Testis (tissue), 2 donors: Measurements from ENCODE around the gene PITPNM1.

Experiments used
- POLR2A ChIP-seq: fragments of 450-650 bp; IDR thresholded peaks from one replicate; pipeline ENCODE4 v1.6.1; 2017; ENCODE audit warnings: antibody characterized with exemption, mild to moderate bottlenecking, moderate library complexity
- TF ChIP-seq, protein P1 (sequence below), 3 experiments: fragments of 450-650 bp in 2 of 3; fragments of 200-600 bp in 1 of 3; sonication (generic) in 1 of 3; IDR thresholded peaks; one replicate each; pipeline ENCODE4 v1.5.1; 2016 to 2019; ENCODE audit warnings: antibody characterized with exemption in 3 of 3, mild to moderate bottlenecking in 2 of 3, moderate library complexity in 1 of 3

DNA sequence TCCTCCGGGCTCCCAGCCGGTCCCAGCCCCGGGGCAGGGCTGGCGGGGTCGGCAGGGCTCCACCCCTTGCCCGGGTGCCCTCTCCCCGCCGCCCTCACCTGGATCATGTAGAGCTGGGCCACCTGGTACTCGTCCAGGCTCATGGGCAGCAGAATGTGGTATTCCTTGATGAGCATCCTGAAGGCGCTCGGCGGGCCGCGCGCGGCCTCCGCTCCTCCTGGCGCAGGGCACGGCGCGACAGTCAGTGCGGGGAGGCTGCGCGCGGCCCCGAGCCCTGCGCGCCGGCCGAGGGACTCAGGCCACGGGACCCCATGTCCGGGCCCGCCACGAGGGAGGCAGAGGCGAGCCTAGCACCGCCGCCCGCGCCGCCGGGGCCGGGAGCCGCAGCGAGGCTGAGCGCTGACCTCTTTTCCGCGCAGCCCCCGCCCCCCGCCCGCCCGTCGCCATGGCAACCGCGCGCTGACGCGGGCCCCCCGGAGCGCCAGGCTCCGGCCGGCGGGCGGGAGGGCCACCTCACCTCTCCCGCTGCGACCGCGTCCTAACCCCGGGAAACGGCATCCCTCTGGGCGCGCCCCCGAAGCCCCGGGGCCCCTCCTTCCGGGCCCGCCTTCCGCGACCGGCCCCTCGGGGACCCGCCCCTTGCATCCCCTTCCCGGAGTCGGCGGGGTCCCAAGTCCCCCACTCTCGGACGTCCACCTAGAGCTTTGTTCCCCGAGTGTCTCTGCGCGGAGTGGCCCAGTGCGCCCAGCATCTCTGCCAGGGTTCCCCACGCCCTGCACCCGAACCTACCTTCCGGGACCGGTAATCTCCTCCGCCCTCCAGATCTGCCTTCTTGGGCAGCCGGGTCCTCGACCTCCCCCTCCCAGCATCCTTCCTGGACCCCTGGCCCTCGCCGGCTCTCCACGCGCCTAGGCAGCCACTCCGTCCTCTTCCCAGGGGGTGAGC, 886 bp downstream of the PITPNM1 start:
- TF ChIP-seq, protein P1, sequence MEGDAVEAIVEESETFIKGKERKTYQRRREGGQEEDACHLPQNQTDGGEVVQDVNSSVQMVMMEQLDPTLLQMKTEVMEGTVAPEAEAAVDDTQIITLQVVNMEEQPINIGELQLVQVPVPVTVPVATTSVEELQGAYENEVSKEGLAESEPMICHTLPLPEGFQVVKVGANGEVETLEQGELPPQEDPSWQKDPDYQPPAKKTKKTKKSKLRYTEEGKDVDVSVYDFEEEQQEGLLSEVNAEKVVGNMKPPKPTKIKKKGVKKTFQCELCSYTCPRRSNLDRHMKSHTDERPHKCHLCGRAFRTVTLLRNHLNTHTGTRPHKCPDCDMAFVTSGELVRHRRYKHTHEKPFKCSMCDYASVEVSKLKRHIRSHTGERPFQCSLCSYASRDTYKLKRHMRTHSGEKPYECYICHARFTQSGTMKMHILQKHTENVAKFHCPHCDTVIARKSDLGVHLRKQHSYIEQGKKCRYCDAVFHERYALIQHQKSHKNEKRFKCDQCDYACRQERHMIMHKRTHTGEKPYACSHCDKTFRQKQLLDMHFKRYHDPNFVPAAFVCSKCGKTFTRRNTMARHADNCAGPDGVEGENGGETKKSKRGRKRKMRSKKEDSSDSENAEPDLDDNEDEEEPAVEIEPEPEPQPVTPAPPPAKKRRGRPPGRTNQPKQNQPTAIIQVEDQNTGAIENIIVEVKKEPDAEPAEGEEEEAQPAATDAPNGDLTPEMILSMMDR (IDR thresholded peaks at IDR 0.05): no peak
- TF ChIP-seq POLR2A: no peak
